Esophagus muscularis mucosa (tissue), 3 donors: ENCODE results near the gene TOPORS.

ENCODE experiments used
- POLR2A ChIP-seq: fragments of 450-650 bp; IDR thresholded peaks from one replicate; pipeline ENCODE4 v1.6.1; 2017; ENCODE audit warnings: antibody characterized with exemption, moderate library complexity, mild to moderate bottlenecking, low read depth
- POLR2AphosphoS5 ChIP-seq, 2 donors: sonication (generic); formaldehyde crosslinking; IDR thresholded peaks; one replicate each; pipeline ENCODE4 v1.6.1; 2017; ENCODE audit warnings: antibody characterized with exemption in 2 of 2
- TF ChIP-seq, protein P1 (sequence below), 3 experiments: fragments of 200-600 bp in 2 of 3; fragments of 450-650 bp in 1 of 3; sonication (generic) in 2 of 3; IDR thresholded peaks; one replicate each; pipeline ENCODE4 v1.5.1; 2017 to 2019; ENCODE audit warnings: antibody characterized with exemption in 3 of 3, mild to moderate bottlenecking in 2 of 3, moderate library complexity in 1 of 3

DNA sequence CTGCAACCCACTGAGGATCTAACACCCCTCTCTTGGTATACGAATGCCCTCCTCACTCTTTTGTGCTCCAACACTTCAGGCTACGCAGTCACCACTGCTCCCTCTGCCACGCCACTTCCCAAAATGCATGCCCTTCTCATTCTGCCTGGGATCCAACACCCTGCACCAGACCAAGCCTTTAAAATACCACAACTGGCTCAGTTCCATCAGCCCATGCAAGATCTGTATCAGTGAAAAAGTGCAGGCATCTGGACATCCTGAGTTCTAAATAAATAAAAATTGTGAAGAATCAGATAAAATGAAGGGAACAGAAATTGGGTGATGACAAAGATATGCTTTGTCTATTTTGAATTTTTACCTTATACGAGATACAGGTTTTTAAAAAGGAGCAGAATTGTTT, 17.9 kb upstream of the TOPORS start:
- TF ChIP-seq, protein P1, sequence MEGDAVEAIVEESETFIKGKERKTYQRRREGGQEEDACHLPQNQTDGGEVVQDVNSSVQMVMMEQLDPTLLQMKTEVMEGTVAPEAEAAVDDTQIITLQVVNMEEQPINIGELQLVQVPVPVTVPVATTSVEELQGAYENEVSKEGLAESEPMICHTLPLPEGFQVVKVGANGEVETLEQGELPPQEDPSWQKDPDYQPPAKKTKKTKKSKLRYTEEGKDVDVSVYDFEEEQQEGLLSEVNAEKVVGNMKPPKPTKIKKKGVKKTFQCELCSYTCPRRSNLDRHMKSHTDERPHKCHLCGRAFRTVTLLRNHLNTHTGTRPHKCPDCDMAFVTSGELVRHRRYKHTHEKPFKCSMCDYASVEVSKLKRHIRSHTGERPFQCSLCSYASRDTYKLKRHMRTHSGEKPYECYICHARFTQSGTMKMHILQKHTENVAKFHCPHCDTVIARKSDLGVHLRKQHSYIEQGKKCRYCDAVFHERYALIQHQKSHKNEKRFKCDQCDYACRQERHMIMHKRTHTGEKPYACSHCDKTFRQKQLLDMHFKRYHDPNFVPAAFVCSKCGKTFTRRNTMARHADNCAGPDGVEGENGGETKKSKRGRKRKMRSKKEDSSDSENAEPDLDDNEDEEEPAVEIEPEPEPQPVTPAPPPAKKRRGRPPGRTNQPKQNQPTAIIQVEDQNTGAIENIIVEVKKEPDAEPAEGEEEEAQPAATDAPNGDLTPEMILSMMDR (IDR thresholded peaks at IDR 0.05): no peak
- no peak for TF ChIP-seq POLR2AphosphoS5 (IDR thresholded peaks at IDR 0.05)
- no peak for TF ChIP-seq POLR2A
